HepG2 (cell line): Measurements from ENCODE around the gene SPDYE4. TPM values are rescaled to one million over a fixed set of nuclear protein-coding genes. Genes with fewer than 3 reads are reported as not detected.

Source experiments
- ARID3A ChIP-seq: IDR thresholded peaks from 2 replicates; pipeline ENCODE4 v1.6.1; 2012; ENCODE audit warnings: low read depth, low read length, improper control_type of control experiment
- ATF7-NPFF ChIP-seq: sonication (generic); formaldehyde crosslinking; IDR thresholded peaks from 2 replicates; pipeline ENCODE4 v1.8.1; 2023; ENCODE audit warnings: mild to moderate bottlenecking, low read depth, missing genetic modification reagents, moderate library complexity
- BCLAF1 ChIP-seq: fragments of 450-650 bp; IDR thresholded peaks from 2 replicates; pipeline ENCODE4 v1.6.1; 2017; ENCODE audit warnings: mild to moderate bottlenecking
- FOXC1 ChIP-seq: sonication (generic); formaldehyde crosslinking; IDR thresholded peaks from 2 replicates; pipeline ENCODE4 v1.8.0; 2022; ENCODE audit warnings: mild to moderate bottlenecking, missing genetic modification reagents, borderline replicate concordance
- GZF1 ChIP-seq: sonication (generic); formaldehyde crosslinking; IDR thresholded peaks from 2 replicates; pipeline ENCODE4 v1.5.1; 2020; ENCODE audit warnings: mild to moderate bottlenecking, missing genetic modification reagents
- HBP1 ChIP-seq: IDR thresholded peaks from 2 replicates; pipeline ENCODE4 v1.6.1; 2016; ENCODE audit warnings: low read depth, control low read depth
- HMG20B ChIP-seq: conservative IDR thresholded peaks from 2 replicates; pipeline ENCODE4 v1.6.1; 2016; ENCODE audit warnings: missing genetic modification reagents, missing compliant biosample characterization
- KLF15 ChIP-seq: sonication (generic); formaldehyde crosslinking; IDR thresholded peaks from 2 replicates; pipeline ENCODE4 v1.8.1; 2023; ENCODE audit warnings: borderline replicate concordance, mild to moderate bottlenecking, inconsistent platforms, missing genetic modification reagents, mixed read lengths
- NFATC3 ChIP-seq: sonication (generic); formaldehyde crosslinking; IDR thresholded peaks from 2 replicates; pipeline ENCODE4 v1.5.1; 2020; ENCODE audit warnings: mild to moderate bottlenecking, missing genetic modification reagents
- POLR2AphosphoS2 ChIP-seq: IDR thresholded peaks from 2 replicates; pipeline ENCODE4 v1.6.1; 2011; ENCODE audit warnings: low read depth, low read length, improper control_type of control experiment
- PRDM4 ChIP-seq: sonication (generic); formaldehyde crosslinking; IDR thresholded peaks from 2 replicates; pipeline ENCODE4 v1.9.0; 2021; ENCODE audit warnings: missing genetic modification reagents, borderline replicate concordance
- PRPF4 ChIP-seq: fragments of 200-400 bp; formaldehyde crosslinking; IDR thresholded peaks from 2 replicates; pipeline ENCODE4 v1.6.1; 2016; ENCODE audit warnings: low read length, low read depth; ENCODE audit not compliant: poor library complexity, severe bottlenecking
- SOX5 ChIP-seq: IDR thresholded peaks from 2 replicates; pipeline ENCODE4 v1.6.1; 2016; ENCODE audit warnings: borderline replicate concordance
- SP4 ChIP-seq: sonication (generic); formaldehyde crosslinking; IDR thresholded peaks from 2 replicates; pipeline ENCODE4 v1.8.1; 2023; ENCODE audit warnings: mild to moderate bottlenecking, missing genetic modification reagents
- THRA ChIP-seq: sonication (generic); formaldehyde crosslinking; IDR thresholded peaks from 2 replicates; pipeline ENCODE4 v1.4.0; 2020; ENCODE audit warnings: missing genetic modification reagents, borderline replicate concordance
- YEATS4 ChIP-seq: sonication (generic); formaldehyde crosslinking; IDR thresholded peaks from 2 replicates; pipeline ENCODE4 v1.4.0; 2020; ENCODE audit warnings: missing genetic modification reagents, borderline replicate concordance
- ZNF17 ChIP-seq: sonication (generic); formaldehyde crosslinking; IDR thresholded peaks from 2 replicates; pipeline ENCODE4 v1.5.0; 2020; ENCODE audit warnings: mild to moderate bottlenecking, missing genetic modification reagents
- polyA plus RNA-seq, 8 experiments: library from polyadenylated mRNA; depleted of rRNA in 3 of 8; stranded (reverse) in 7 of 8; unstranded in 1 of 8; fragments of >200 nt; fragmentation: Illumina TruSeq in 4 of 8; extraction: Trizol in 4 of 8; gene quantifications; 2 replicates each; pipeline versions ENCODE4 v1.2.1 to v1.2.3, GENCODE V29; 2011 to 2016; ENCODE audit warnings: low read depth in 4 of 8, missing spikeins in 1 of 8, mixed read lengths in 1 of 8; ENCODE audit not compliant: insufficient read depth in 1 of 8
- total RNA-seq, 5 experiments: library from RNA; depleted of rRNA; stranded (reverse); fragments of >200 nt; fragmentation: Illumina TruSeq; extraction: Trizol; gene quantifications; 2 replicates each; pipeline ENCODE4 v1.2.3, GENCODE V29; 2016; ENCODE audit warnings: low read depth in 1 of 5

The SPDYE4 gene
- total and polyA plus RNA-seq, 2 of the 13 experiments (the other 11 are each of a cell fraction or from before 2014, with no cell fraction given) = not detected

- TF ChIP-seq HMG20B (CRISPR knock-in tag) (no peak), NFATC3 (CRISPR knock-in tag) (no peak), KLF15 (CRISPR knock-in tag) (no peak), PRDM4 (no peak), FOXC1 (CRISPR knock-in tag) (no peak), YEATS4 (CRISPR knock-in tag) (peak; percentile 24; the same call in 1 of the 2 replicates), ATF7-NPFF (CRISPR knock-in tag) (0 out of 2 replicates have a peak, but pooled peaks have one; percentile 16), POLR2AphosphoS2 (no peak), THRA (CRISPR knock-in tag) (no peak), SP4 (0 out of 2 replicates have a peak, but pooled peaks have one; percentile 32), PRPF4 (no peak), SOX5 (no peak), GZF1 (no peak), ARID3A (no peak), HBP1 (CRISPR knock-in tag) (0 out of 2 replicates have a peak, but pooled peaks have one; percentile 52), BCLAF1 (no peak), ZNF17 (no peak)
Measured at GRCh38 chr17:8745586-8746500, 12.5 kb downstream of the SPDYE4 start (continued).
